CD4-positive, alpha-beta T cell (primary cell): ENCODE results near the gene USP32. TPM values are rescaled to one million over a fixed set of nuclear protein-coding genes. Genes with fewer than 3 reads are reported as not detected.
"Not testable (repeated sequence)": the region's sequence is repeated elsewhere in the genome, so short reads cannot be mapped to it uniquely, and the experiment has no call there.

Source experiments
- ATAC-seq: fragments of 200-7000 bp; cut with Tn5 transposase; one replicate; pipeline ENCODE4 v1.10.0; 2022; ENCODE audit warnings: mild to moderate bottlenecking; ENCODE audit not compliant: poor library complexity
- CTCF ChIA-PET: fragments of 350-600 bp; sonication (Branson Sonifier 250); formaldehyde crosslinking; loops from one replicate; lab custom pipeline; 2021; ENCODE audit warnings: antibody characterized with exemption, inconsistent platforms; lab: Charles Lee
- POLR2A ChIA-PET: fragments of 350-600 bp; sonication (Branson Sonifier 250); formaldehyde crosslinking; loops from one replicate; lab custom pipeline; 2021; ENCODE audit warnings: antibody characterized with exemption, inconsistent platforms; lab: Charles Lee
- DNase-seq, 14 experiments: peaks; one replicate each; pipeline ENCODE4 v3.0.0-alpha.2; 2013 to 2020; ENCODE audit warnings: mixed read lengths in 2 of 14
- H3K27ac ChIP-seq, 2 donors: one replicate each; pipeline versions ENCODE4 v1.5.1 to v1.7.0; 2013; ENCODE audit warnings: low read length in 2 of 2, low read depth in 1 of 2, mild to moderate bottlenecking in 1 of 2
- H3K27me3 ChIP-seq, 2 experiments: 1 replicate in 1 of 2; 2 replicates in 1 of 2; pipeline versions ENCODE4 v1.6.1 to v1.7.0; 2013; ENCODE audit warnings: low read length in 2 of 2, control low read depth in 1 of 2, mild to moderate bottlenecking in 1 of 2, moderate library complexity in 1 of 2; ENCODE audit not compliant: insufficient read depth in 2 of 2, control insufficient read depth in 1 of 2
- H3K36me3 ChIP-seq: one replicate; pipeline ENCODE4 v1.6.1; 2013; ENCODE audit warnings: low read length, control low read depth; ENCODE audit not compliant: insufficient read depth
- H3K4me1 ChIP-seq: one replicate; pipeline ENCODE4 v1.6.1; 2013; ENCODE audit warnings: low read length, control low read depth; ENCODE audit not compliant: insufficient read depth
- H3K4me3 ChIP-seq: one replicate; pipeline ENCODE4 v1.5.1; 2013; ENCODE audit warnings: mild to moderate bottlenecking, low read length, moderate library complexity
- H3K9me3 ChIP-seq, 2 experiments: 1 replicate in 1 of 2; 2 replicates in 1 of 2; pipeline versions ENCODE4 v1.6.1 to v1.7.0; 2013; ENCODE audit warnings: low read length in 2 of 2, mild to moderate bottlenecking in 2 of 2, control low read depth in 1 of 2, moderate library complexity in 1 of 2; ENCODE audit not compliant: control insufficient read depth in 1 of 2, insufficient read depth in 1 of 2
- H3K27ac Mint-ChIP-seq: one replicate; pipeline ENCODE4 v1.8.0; 2020; ENCODE audit warnings: mixed read lengths
- H3K27me3 Mint-ChIP-seq: one replicate; pipeline ENCODE4 v1.8.0; 2021; ENCODE audit warnings: mixed read lengths
- H3K36me3 Mint-ChIP-seq: one replicate; pipeline ENCODE4 v1.8.0; 2021; ENCODE audit warnings: low read depth, mixed read lengths
- H3K4me1 Mint-ChIP-seq: one replicate; pipeline ENCODE4 v1.8.0; 2021; ENCODE audit warnings: low read depth, mixed read lengths
- H3K4me3 Mint-ChIP-seq: one replicate; pipeline ENCODE4 v1.8.0; 2020; ENCODE audit warnings: mild to moderate bottlenecking, mixed read lengths
- H3K9me3 Mint-ChIP-seq: one replicate; pipeline ENCODE4 v1.8.0; 2020; ENCODE audit warnings: mixed read lengths
- CTCF ChIP-seq: fragments of 200-600 bp; IDR thresholded peaks from one replicate; pipeline ENCODE4 v1.8.0; 2022; ENCODE audit warnings: antibody characterized with exemption, mild to moderate bottlenecking
- intact Hi-C, 2 experiments: fragments of 100-400 bp; cut with DNase I in 1 of 2; cut with micrococcal nuclease in 1 of 2; formaldehyde crosslinking; loops; one replicate each; pipeline versions ENCODE4 v1.15.1 to v1.9.0; 2023 to 2025; cut with DNase I, micrococcal nuclease
- total RNA-seq, 174 experiments: library from RNA in 2 of 174; stranded (reverse) in 2 of 174; gene quantifications; one replicate each; pipeline ENCODE4 v1.2.3 and lab custom pipeline; 2021 to 2026

The USP32 gene
- total RNA-seq, 2 experiments from 2014 or later = 23.9 to 24.7 TPM

GRCh38 chr17:60348616-60349015 lies 43.3 kb downstream of the USP32 start:
- no peak overlapping the region for H3K4me3 ChIP-seq
- H3K36me3 ChIP-seq = peaks cover 10% of the 10 kb centered on the region
- no peak for DNase-seq
- H3K27me3 ChIP-seq = no peaks in the 10 kb centered on the region
- H3K4me3 Mint-ChIP-seq = no peak overlapping the region
- no peak for ATAC-seq
- POLR2A ChIA-PET = no interaction called here
- no peaks in the 10 kb centered on the region for H3K4me1 ChIP-seq
- H3K27ac Mint-ChIP-seq = no peak overlapping the region
- H3K27ac ChIP-seq = no peak overlapping the region
- H3K4me1 Mint-ChIP-seq = peaks cover 22% of the 10 kb centered on the region
- no peaks in the 10 kb centered on the region for H3K9me3 ChIP-seq
- intact Hi-C loops = no loop called here
- H3K27me3 Mint-ChIP-seq = no peaks in the 10 kb centered on the region
- CTCF ChIA-PET = interaction anchor here (1.0 kb wide), 1 partner anchor 42 kb away, joined by 3 read pairs; no protein-coding TSS in a partner anchor
- peaks cover 16% of the 10 kb centered on the region for H3K36me3 Mint-ChIP-seq
- H3K9me3 Mint-ChIP-seq = no peaks in the 10 kb centered on the region
- no peak for TF ChIP-seq CTCF

GRCh38 chr17:60345233-60345632 lies 46.7 kb downstream of the USP32 start:
- Mint-ChIP-seq H3K4me1 (peaks cover 15% of the 10 kb centered on the region), H3K4me3 (no peak overlapping the region), H3K9me3 (no peaks in the 10 kb centered on the region), H3K27ac (no peak overlapping the region), H3K36me3 (peaks cover 46% of the 10 kb centered on the region), H3K27me3 (no peaks in the 10 kb centered on the region)
- Histone ChIP-seq H3K4me1 (peaks cover 9% of the 10 kb centered on the region), H3K4me3 (no peak overlapping the region), H3K27me3 (no peaks in the 10 kb centered on the region), H3K36me3 (peaks cover 16% of the 10 kb centered on the region), H3K27ac (no peak overlapping the region), H3K9me3 (no peaks in the 10 kb centered on the region)
- ChIA-PET CTCF (no interaction called here), POLR2A (no interaction called here)
- DNase-seq = no peak
- ATAC-seq = no peak
- no peak for TF ChIP-seq CTCF
- intact Hi-C loops = no loop called here

GRCh38 chr17:60342492-60342891 lies 49.4 kb downstream of the USP32 start:
- peak overlapping the region; percentile 66 for H3K27ac Mint-ChIP-seq

GRCh38 chr17:60335289-60335688 lies 56.6 kb downstream of the USP32 start:
- Histone ChIP-seq H3K4me3 (no peak overlapping the region), H3K27ac (no peak overlapping the region), H3K4me1 (no peaks in the 10 kb centered on the region), H3K9me3 (no peaks in the 10 kb centered on the region), H3K27me3 (no peaks in the 10 kb centered on the region), H3K36me3 (no peaks in the 10 kb centered on the region)
- H3K4me3 Mint-ChIP-seq = no peak overlapping the region
- ATAC-seq (no peak), DNase-seq (no peak)
- no peaks in the 10 kb centered on the region for H3K9me3 Mint-ChIP-seq
- peaks cover 28% of the 10 kb centered on the region for H3K36me3 Mint-ChIP-seq
- POLR2A ChIA-PET = no interaction called here
- intact Hi-C loops = no loop called here
- CTCF ChIA-PET = no interaction called here
- TF ChIP-seq CTCF = no peak
- no peaks in the 10 kb centered on the region for H3K27me3 Mint-ChIP-seq
- H3K4me1 Mint-ChIP-seq = peaks cover 16% of the 10 kb centered on the region
- no peak overlapping the region for H3K27ac Mint-ChIP-seq

More at GRCh38 chr17:60342492-60342891, 49.4 kb downstream of the USP32 start:
- H3K9me3 ChIP-seq, CTCF ChIA-PET, ATAC-seq, intact Hi-C loops, POLR2A ChIA-PET, H3K4me1 ChIP-seq, H3K27me3 ChIP-seq, H3K4me3 ChIP-seq, H3K27me3 Mint-ChIP-seq, H3K9me3 Mint-ChIP-seq, H3K4me3 Mint-ChIP-seq, H3K27ac ChIP-seq: not testable (repeated sequence)
- H3K36me3 Mint-ChIP-seq = peaks cover 51% of the 10 kb centered on the region
- peaks cover 15% of the 10 kb centered on the region for H3K4me1 Mint-ChIP-seq
- peak in 7 of 14 experiments; percentile 4 to 30 (median 11) for DNase-seq
- H3K36me3 ChIP-seq = peaks cover 16% of the 10 kb centered on the region
